Endodermal cell (in vitro differentiated cells): ENCODE measurements around the gene ZYX. TPM values are rescaled to one million over a fixed set of nuclear protein-coding genes. Genes with fewer than 3 reads are reported as not detected.

Experiments used
- DNase-seq: peaks from one replicate; pipeline ENCODE4 v3.0.0-alpha.2; 2017
- H3K27ac ChIP-seq: 2 replicates; pipeline ENCODE4 v1.5.1; 2013; ENCODE audit warnings: mild to moderate bottlenecking, low read depth, low read length, moderate library complexity
- H3K27me3 ChIP-seq: 2 replicates; pipeline ENCODE4 v1.6.1; 2013; ENCODE audit warnings: mild to moderate bottlenecking, low read length, moderate library complexity; ENCODE audit not compliant: insufficient read depth, control insufficient read depth, poor library complexity, severe bottlenecking
- H3K36me3 ChIP-seq: 2 replicates; pipeline ENCODE4 v1.7.0; 2013; ENCODE audit warnings: mild to moderate bottlenecking, low read length, moderate library complexity; ENCODE audit not compliant: control insufficient read depth, insufficient read depth
- H3K4me1 ChIP-seq: one replicate; pipeline ENCODE4 v1.7.0; 2013; ENCODE audit warnings: low read length; ENCODE audit not compliant: control insufficient read depth, insufficient read depth
- H3K4me3 ChIP-seq: 2 replicates; pipeline ENCODE4 v1.5.1; 2013; ENCODE audit warnings: mild to moderate bottlenecking, low read length, moderate library complexity
- H3K9ac ChIP-seq: 2 replicates; pipeline ENCODE4 v1.6.1; 2013; ENCODE audit warnings: mild to moderate bottlenecking, low read length, moderate library complexity; ENCODE audit not compliant: poor library complexity, severe bottlenecking; ENCODE audit errors: extremely low read depth
- H3K9me3 ChIP-seq: 2 replicates; pipeline ENCODE4 v1.6.1; 2013; ENCODE audit warnings: mild to moderate bottlenecking, low read length, moderate library complexity; ENCODE audit not compliant: control insufficient read depth
- H3K27ac Mint-ChIP-seq: 2 replicates; pipeline ENCODE4 v1.8.0; 2020; ENCODE audit warnings: mixed read lengths
- H3K27me3 Mint-ChIP-seq: 2 replicates; pipeline ENCODE4 v1.8.0; 2021; ENCODE audit warnings: mild to moderate bottlenecking, mixed read lengths; ENCODE audit not compliant: insufficient read depth
- H3K36me3 Mint-ChIP-seq: 2 replicates; pipeline ENCODE4 v1.8.0; 2020; ENCODE audit warnings: low read depth, mixed read lengths
- H3K4me1 Mint-ChIP-seq: 2 replicates; pipeline ENCODE4 v1.8.0; 2020; ENCODE audit warnings: mixed read lengths
- H3K4me3 Mint-ChIP-seq: 2 replicates; pipeline ENCODE4 v1.8.0; 2020; ENCODE audit warnings: mild to moderate bottlenecking, moderate library complexity, mixed read lengths
- H3K9me3 Mint-ChIP-seq: 2 replicates; pipeline ENCODE4 v1.8.0; 2020; ENCODE audit warnings: mild to moderate bottlenecking, mixed read lengths
- CTCF ChIP-seq: fragments of 200-600 bp; sonication (generic); conservative IDR thresholded peaks from 2 replicates; pipeline ENCODE4 v1.5.0; 2021; ENCODE audit warnings: antibody characterized with exemption, mild to moderate bottlenecking
- WGBS, 2 experiments: methylation state at CpG; one replicate each; pipeline versions ENCODE4 v1.1.5 to v1.1.7; 2013; ENCODE audit warnings: missing lambda C conversion rate in 2 of 2, mixed read lengths in 1 of 2; ENCODE audit not compliant: insufficient coverage in 1 of 2, insufficient read length in 1 of 2; 5-methylcytosine and 5-hydroxymethylcytosine counted together
- total RNA-seq, 2 donors: library from RNA; stranded (reverse); fragmentation: NEBNext Ultra II Directional in 1 of 2; extraction: Animal tissue kit (Norgen Biotek cat#: 25700) in 1 of 2; gene quantifications; 2 replicates in 1 of 2; 3 replicates in 1 of 2; pipeline ENCODE4 v1.2.1, GENCODE V29; 2021

ZYX gene
- total RNA-seq, 2 donors from 2014 or later: 127 to 161 TPM

GRCh38 chr7:143337216-143337615 lies 43.9 kb upstream of the ZYX start:
- no peak for DNase-seq
- TF ChIP-seq CTCF: no peak
- Histone ChIP-seq H3K27ac (no peak overlapping the region), H3K9ac (no peak overlapping the region), H3K4me1 (no peaks in the 10 kb centered on the region), H3K27me3 (no peaks in the 10 kb centered on the region), H3K36me3 (no peaks in the 10 kb centered on the region), H3K4me3 (no peak overlapping the region), H3K9me3 (peaks cover 6% of the 10 kb centered on the region)
- H3K27ac Mint-ChIP-seq: no peak overlapping the region
- H3K36me3 Mint-ChIP-seq: no peaks in the 10 kb centered on the region
- no peak overlapping the region for H3K4me3 Mint-ChIP-seq
- H3K27me3 Mint-ChIP-seq: peaks cover 13% of the 10 kb centered on the region
- no peaks in the 10 kb centered on the region for H3K9me3 Mint-ChIP-seq
- no peaks in the 10 kb centered on the region for H3K4me1 Mint-ChIP-seq
- WGBS, 2 experiments: 86 to 96% methylated on average over 3 of the region's 3 CpGs

- peak; percentile 15 for DNase-seq
- no peaks in the 10 kb centered on the region for H3K36me3 ChIP-seq
- H3K4me3 ChIP-seq: no peak overlapping the region
- peaks cover 29% of the 10 kb centered on the region for H3K27me3 Mint-ChIP-seq
- H3K9me3 ChIP-seq: peaks cover 6% of the 10 kb centered on the region
- H3K9ac ChIP-seq: no peak overlapping the region
- TF ChIP-seq CTCF: no peak
- H3K9me3 Mint-ChIP-seq: no peaks in the 10 kb centered on the region
- no peaks in the 10 kb centered on the region for H3K4me1 ChIP-seq
- no peaks in the 10 kb centered on the region for H3K36me3 Mint-ChIP-seq
- peaks cover 3% of the 10 kb centered on the region for H3K4me1 Mint-ChIP-seq
- no peak overlapping the region for H3K27ac Mint-ChIP-seq
- WGBS, 2 experiments: 95 to 98% methylated on average over 7 to 8 of the region's 8 CpGs
- no peak overlapping the region for H3K27ac ChIP-seq
- H3K4me3 Mint-ChIP-seq: no peak overlapping the region
- peaks cover 12% of the 10 kb centered on the region for H3K27me3 ChIP-seq
These were observed 39.3 kb upstream of the ZYX start for GRCh38 chr7:143341842-143342241.

- Mint-ChIP-seq H3K36me3 (no peaks in the 10 kb centered on the region), H3K27me3 (peaks cover 39% of the 10 kb centered on the region), H3K4me3 (no peak overlapping the region), H3K9me3 (no peaks in the 10 kb centered on the region), H3K4me1 (peaks cover 3% of the 10 kb centered on the region), H3K27ac (no peak overlapping the region)
- peak; percentile 17 for TF ChIP-seq CTCF
- 89 to 92% methylated on average over 3 of the region's 3 CpGs for WGBS, 2 experiments
- Histone ChIP-seq H3K9me3 (no peaks in the 10 kb centered on the region), H3K27me3 (peaks cover 19% of the 10 kb centered on the region), H3K4me1 (no peaks in the 10 kb centered on the region), H3K27ac (no peak overlapping the region), H3K36me3 (no peaks in the 10 kb centered on the region), H3K4me3 (no peak overlapping the region), H3K9ac (no peak overlapping the region)
- peak; percentile 7 for DNase-seq
These were observed 37.5 kb upstream of the ZYX start for GRCh38 chr7:143343596-143343995.
